ENCODE data around the gene HAO1.

- TF ChIP-seq, protein P1, sequence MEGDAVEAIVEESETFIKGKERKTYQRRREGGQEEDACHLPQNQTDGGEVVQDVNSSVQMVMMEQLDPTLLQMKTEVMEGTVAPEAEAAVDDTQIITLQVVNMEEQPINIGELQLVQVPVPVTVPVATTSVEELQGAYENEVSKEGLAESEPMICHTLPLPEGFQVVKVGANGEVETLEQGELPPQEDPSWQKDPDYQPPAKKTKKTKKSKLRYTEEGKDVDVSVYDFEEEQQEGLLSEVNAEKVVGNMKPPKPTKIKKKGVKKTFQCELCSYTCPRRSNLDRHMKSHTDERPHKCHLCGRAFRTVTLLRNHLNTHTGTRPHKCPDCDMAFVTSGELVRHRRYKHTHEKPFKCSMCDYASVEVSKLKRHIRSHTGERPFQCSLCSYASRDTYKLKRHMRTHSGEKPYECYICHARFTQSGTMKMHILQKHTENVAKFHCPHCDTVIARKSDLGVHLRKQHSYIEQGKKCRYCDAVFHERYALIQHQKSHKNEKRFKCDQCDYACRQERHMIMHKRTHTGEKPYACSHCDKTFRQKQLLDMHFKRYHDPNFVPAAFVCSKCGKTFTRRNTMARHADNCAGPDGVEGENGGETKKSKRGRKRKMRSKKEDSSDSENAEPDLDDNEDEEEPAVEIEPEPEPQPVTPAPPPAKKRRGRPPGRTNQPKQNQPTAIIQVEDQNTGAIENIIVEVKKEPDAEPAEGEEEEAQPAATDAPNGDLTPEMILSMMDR (IDR thresholded peaks at IDR 0.05) = no peak
- TF ChIP-seq POLR2A (IDR thresholded peaks at IDR 0.05) = no peak
These were observed 86.8 kb downstream of the HAO1 start for GRCh38 chr20:7853493-7853892.

Measured in right lobe of liver (tissue), 4 donors.